Measurements from ENCODE around the gene MUC3A. TPM values are rescaled to one million over a fixed set of nuclear protein-coding genes. Genes with fewer than 3 reads are reported as not detected.

Gene MUC3A
- total and polyA plus RNA-seq, 10 of the 15 experiments (the other 5 are each of a cell fraction or from before 2014, with no cell fraction given), result 0.07 to 0.10 TPM; not detected in 8

DNA sequence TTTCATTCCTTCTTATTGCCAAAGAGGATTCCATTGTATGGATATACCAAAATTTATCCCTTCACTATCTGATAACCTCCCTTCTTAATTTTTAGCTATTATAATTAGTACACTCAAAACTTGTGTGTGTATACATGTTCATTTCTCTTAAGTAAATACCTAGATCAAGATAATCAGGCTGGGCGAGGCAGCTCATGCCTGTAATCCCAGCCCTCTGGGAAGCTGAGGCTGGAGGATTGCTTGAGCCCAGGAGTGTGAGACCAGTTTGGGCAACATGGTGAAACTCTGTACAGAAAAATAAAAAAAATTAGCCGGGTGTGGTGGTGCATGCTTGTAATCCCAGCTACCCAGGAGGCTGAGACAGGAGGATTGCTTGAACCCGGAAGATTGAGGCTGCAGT lies 37.9 kb upstream of the MUC3A start:
- H3K79me2 ChIP-seq (ENCODE audit: control insufficient read depth, insufficient read depth, low read length), result no peaks in the 10 kb centered on the region
- ChIA-PET SMC1A (ENCODE audit: uncharacterized antibody, unreplicated experiment) (no interaction called here), POLR2A (interaction anchor here (0.7 kb wide), 2 partner anchors 8 to 11 kb away, joined by 3 to 6 read pairs; no protein-coding TSS in a partner anchor), CTCF (interaction anchor here (0.6 to 1.1 kb wide), 2 partner anchors 9 to 13 kb away, joined by 3 read pairs; no protein-coding TSS in a partner anchor), RAD21 (ENCODE audit: unreplicated experiment) (no interaction called here)
- no TSS peak for BruUV-seq (replicated peaks)
- WGBS (ENCODE audit: insufficient coverage, insufficient replicate concordance, low lambda C conversion rate, missing lambda C conversion rate), result 7% methylated on average over 2 of the region's 3 CpGs
- H3K9me3 ChIP-seq (replicated peaks; ENCODE audit: control insufficient read depth, insufficient read depth, low read length), result no peaks in the 10 kb centered on the region
- DNase-seq (ENCODE audit: low read depth, low spot score) (no peak), ATAC-seq (no peak), FAIRE-seq (no peak)
- H3K27me3 ChIP-seq (replicated peaks in 1 of 2; ENCODE audit: control insufficient read depth in 2 of 2, insufficient read depth in 2 of 2, low read length in 1 of 2), result no peaks in the 10 kb centered on the region
- in situ Hi-C loops (cut with MboI), result no loop called here
- H2AFZ ChIP-seq (ENCODE audit: control insufficient read depth, low read depth, low read length), result no peak overlapping the region
- H3K9ac ChIP-seq (ENCODE audit: control insufficient read depth, insufficient read depth, low read length), result no peak overlapping the region
- TF ChIP-seq NFYA (IDR thresholded peaks at IDR 0.05; ENCODE audit: borderline replicate concordance, low read depth, low read length), result no peak
- TF ChIP-seq ATF2 (IDR thresholded peaks at IDR 0.05; ENCODE audit: low read length), result no peak
- TF ChIP-seq EGR1 (IDR thresholded peaks at IDR 0.05; ENCODE audit: borderline replicate concordance in 1 of 2, low read depth in 2 of 2, low read length in 2 of 2), result no peak
- no peak for TF ChIP-seq PML (IDR thresholded peaks at IDR 0.05; ENCODE audit: low read length)
- TF ChIP-seq RAD51 (IDR thresholded peaks at IDR 0.05), result no peak
- no peak for TF ChIP-seq SMC3 (IDR thresholded peaks at IDR 0.05; ENCODE audit: borderline replicate concordance, low read length)
- TF ChIP-seq, protein P1, sequence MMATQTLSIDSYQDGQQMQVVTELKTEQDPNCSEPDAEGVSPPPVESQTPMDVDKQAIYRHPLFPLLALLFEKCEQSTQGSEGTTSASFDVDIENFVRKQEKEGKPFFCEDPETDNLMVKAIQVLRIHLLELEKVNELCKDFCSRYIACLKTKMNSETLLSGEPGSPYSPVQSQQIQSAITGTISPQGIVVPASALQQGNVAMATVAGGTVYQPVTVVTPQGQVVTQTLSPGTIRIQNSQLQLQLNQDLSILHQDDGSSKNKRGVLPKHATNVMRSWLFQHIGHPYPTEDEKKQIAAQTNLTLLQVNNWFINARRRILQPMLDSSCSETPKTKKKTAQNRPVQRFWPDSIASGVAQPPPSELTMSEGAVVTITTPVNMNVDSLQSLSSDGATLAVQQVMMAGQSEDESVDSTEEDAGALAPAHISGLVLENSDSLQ (IDR thresholded peaks at IDR 0.05), result no peak
- no peak for TF ChIP-seq IKZF1 (conservative IDR thresholded peaks at IDR 0.05)
- no peak for TF ChIP-seq SPI1 (IDR thresholded peaks at IDR 0.05; ENCODE audit: borderline replicate concordance, insufficient read depth, low read depth, low read length)
- no peak for TF ChIP-seq NR2C2 (IDR thresholded peaks at IDR 0.05; ENCODE audit: borderline replicate concordance, control insufficient read depth, insufficient read length, low read depth)
- TF ChIP-seq PAX8 (IDR thresholded peaks at IDR 0.05), result no peak
- TF ChIP-seq POLR2AphosphoS5 (IDR thresholded peaks at IDR 0.05; ENCODE audit: low read length), result no peak
- intact Hi-C loops (cut with micrococcal nuclease; ENCODE audit: unreplicated experiment), result no loop called here
- no peak overlapping the region for H3K4me3 ChIP-seq
- no peak overlapping the region for H3K4me2 ChIP-seq (ENCODE audit: control insufficient read depth, insufficient read depth)
- H3K27ac ChIP-seq (ENCODE audit: control insufficient read depth, insufficient read depth), result no peak overlapping the region
- no peaks in the 10 kb centered on the region for H4K20me1 ChIP-seq (ENCODE audit: control insufficient read depth, insufficient read depth)
- H3K4me1 ChIP-seq (ENCODE audit: control insufficient read depth, insufficient read depth, low read length), result no peaks in the 10 kb centered on the region
- H3K36me3 ChIP-seq (ENCODE audit: control insufficient read depth in 2 of 2, insufficient read depth in 2 of 2, low read length in 1 of 2), result no peaks in the 10 kb centered on the region
